Mesendoderm (in vitro differentiated cells): Measurements from ENCODE around the gene SURF6.
A peak's percentile ranks its signal among the peaks of the same experiment; 100 is the strongest.
"Not testable (repeated sequence)": the region's sequence is repeated elsewhere in the genome, so short reads cannot be mapped to it uniquely, and the experiment has no call there.

Experiments used
- DNase-seq: peaks from one replicate; pipeline ENCODE4 v3.0.0; 2013
- H2AK5ac ChIP-seq: 2 replicates; pipeline ENCODE4 v1.6.1; 2013; ENCODE audit warnings: low read length, inconsistent platforms
- H2BK120ac ChIP-seq: 2 replicates; pipeline ENCODE4 v1.6.1; 2013; ENCODE audit warnings: low read depth, mild to moderate bottlenecking, low read length, moderate library complexity, mixed read lengths
- H2BK15ac ChIP-seq: replicated peaks from 2 replicates; pipeline ENCODE4 v1.6.1; 2013; ENCODE audit warnings: low read depth, mild to moderate bottlenecking, moderate library complexity
- H2BK5ac ChIP-seq: 2 replicates; pipeline ENCODE4 v1.6.1; 2013; ENCODE audit warnings: low read length, inconsistent platforms
- H3K18ac ChIP-seq: 2 replicates; pipeline ENCODE4 v1.6.1; 2013; ENCODE audit warnings: mild to moderate bottlenecking, low read length, mixed read lengths
- H3K23ac ChIP-seq: one replicate; pipeline ENCODE4 v1.6.1; 2013; ENCODE audit warnings: low read length
- H3K27ac ChIP-seq: 2 replicates; pipeline ENCODE4 v1.5.1; 2013; ENCODE audit warnings: low read depth, mild to moderate bottlenecking, inconsistent platforms, low read length, moderate library complexity
- H3K27me3 ChIP-seq: 2 replicates; pipeline ENCODE4 v1.6.1; 2013; ENCODE audit warnings: low read length, control low read depth, mild to moderate bottlenecking, inconsistent platforms; ENCODE audit not compliant: insufficient read depth, poor library complexity
- H3K36me3 ChIP-seq: 2 replicates; pipeline ENCODE4 v1.6.1; 2013; ENCODE audit warnings: low read length, inconsistent platforms; ENCODE audit not compliant: control insufficient read depth, insufficient read depth
- H3K4ac ChIP-seq: one replicate; pipeline ENCODE4 v1.6.1; 2013; ENCODE audit warnings: low read depth, mild to moderate bottlenecking, low read length, moderate library complexity
- H3K4me1 ChIP-seq: 2 replicates; pipeline ENCODE4 v1.6.1; 2013; ENCODE audit warnings: low read depth, low read length, inconsistent platforms; ENCODE audit not compliant: control insufficient read depth
- H3K4me2 ChIP-seq: 2 replicates; pipeline ENCODE4 v1.6.1; 2013; ENCODE audit warnings: low read length
- H3K4me3 ChIP-seq: 2 replicates; pipeline ENCODE4 v1.5.1; 2013; ENCODE audit warnings: mild to moderate bottlenecking, low read length
- H3K56ac ChIP-seq: one replicate; pipeline ENCODE4 v1.6.1; 2013; ENCODE audit warnings: low read length
- H3K79me1 ChIP-seq: 2 replicates; pipeline ENCODE4 v1.6.1; 2013; ENCODE audit warnings: low read length, inconsistent platforms
- H3K79me2 ChIP-seq: 2 replicates; pipeline ENCODE4 v1.6.1; 2013; ENCODE audit warnings: mild to moderate bottlenecking, low read length; ENCODE audit not compliant: control insufficient read depth, insufficient read depth
- H3K9ac ChIP-seq: 2 replicates; pipeline ENCODE4 v1.6.1; 2013; ENCODE audit warnings: low read length, inconsistent platforms
- H4K5ac ChIP-seq: one replicate; pipeline ENCODE4 v1.6.1; 2013; ENCODE audit warnings: low read length
- H4K8ac ChIP-seq: one replicate; pipeline ENCODE4 v1.6.1; 2013; ENCODE audit warnings: low read depth, mild to moderate bottlenecking, control low read depth, low read length, moderate library complexity
- WGBS: extraction: QIAGEN DNeasy Blood & Tissue Kit; methylation state at CpG from one replicate; pipeline ENCODE4 v1.1.7; 2013; ENCODE audit warnings: low lambda C conversion rate, missing lambda C conversion rate; ENCODE audit not compliant: insufficient coverage; ENCODE audit errors: extremely low coverage; 5-methylcytosine and 5-hydroxymethylcytosine counted together

Gene SURF6

DNA sequence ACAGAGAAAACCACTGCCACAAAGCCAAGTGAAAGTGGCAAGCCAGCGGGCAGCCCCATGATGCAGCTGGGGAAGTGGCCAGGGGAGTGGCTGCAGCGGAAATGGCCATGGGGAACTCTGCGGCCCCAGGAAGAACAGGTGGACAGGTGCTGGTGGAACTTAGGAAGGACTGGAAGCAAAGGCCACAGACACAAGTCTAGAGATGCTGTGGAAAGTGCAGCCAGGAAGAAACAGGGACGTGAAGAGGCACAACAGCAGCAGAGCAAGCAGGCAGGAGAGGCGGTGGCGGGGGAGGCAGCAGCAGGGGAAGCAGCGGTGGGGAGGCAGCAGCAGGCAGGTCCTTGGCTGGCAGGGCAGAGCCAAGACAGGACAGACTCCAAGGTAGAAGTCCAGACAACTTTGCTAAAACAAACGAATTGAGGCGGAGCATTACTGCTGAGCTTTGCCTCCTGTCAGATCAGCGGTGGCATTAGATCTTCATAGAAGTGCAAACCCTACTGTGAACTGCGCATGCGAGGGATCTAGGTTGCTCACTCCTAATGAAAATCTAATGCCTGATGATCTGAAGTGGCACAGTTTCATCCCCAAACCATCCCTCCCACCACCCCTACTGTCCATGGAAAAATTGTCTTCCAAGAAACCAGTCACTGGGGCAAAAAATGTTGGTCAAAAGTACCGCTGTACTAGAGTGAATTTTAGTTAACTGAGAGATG, 11.8 kb downstream of the SURF6 start:
- H3K79me1 ChIP-seq: no peaks in the 10 kb centered on the region
- no peak overlapping the region for H2AK5ac ChIP-seq
- H3K27me3 ChIP-seq: no peaks in the 10 kb centered on the region
- no peaks in the 10 kb centered on the region for H3K4me1 ChIP-seq
- no peak overlapping the region for H3K23ac ChIP-seq
- no peak overlapping the region for H3K18ac ChIP-seq
- H4K5ac ChIP-seq: no peak overlapping the region
- no peak overlapping the region for H3K4ac ChIP-seq
- H2BK120ac ChIP-seq: no peak overlapping the region
- H3K56ac ChIP-seq: no peak overlapping the region
- no peak overlapping the region for H3K27ac ChIP-seq
- H3K4me3 ChIP-seq: no peak overlapping the region
- no peak overlapping the region for H4K8ac ChIP-seq
- no peak overlapping the region for H3K9ac ChIP-seq
- no peaks in the 10 kb centered on the region for H3K36me3 ChIP-seq
- no peak overlapping the region for H3K4me2 ChIP-seq
- DNase-seq: no peak
- H3K79me2 ChIP-seq: no peaks in the 10 kb centered on the region
- no peak overlapping the region for H2BK5ac ChIP-seq
- no peak overlapping the region for H2BK15ac ChIP-seq
- no CpG with 5 or more reads among the region's 13 CpGs for WGBS

DNA sequence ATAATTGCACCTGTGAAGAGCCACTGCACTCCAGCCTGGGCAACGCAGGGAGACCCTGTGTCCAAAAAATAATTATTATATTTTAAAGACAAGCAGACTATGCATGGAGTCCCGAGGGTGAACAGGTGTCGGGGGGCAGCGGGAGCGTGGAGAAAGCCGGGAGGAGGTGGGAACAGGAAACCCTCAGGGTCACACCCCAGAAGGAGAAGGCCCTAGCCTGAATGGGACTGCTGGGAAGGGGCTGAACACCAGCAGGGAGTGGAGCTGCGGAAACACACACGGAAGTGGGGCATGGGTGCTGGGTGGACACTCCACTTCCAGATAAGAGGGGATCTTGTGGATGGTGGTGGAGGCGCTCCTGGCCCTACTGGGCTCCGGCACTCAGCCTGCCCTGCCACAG, 12.8 kb downstream of the SURF6 start:
- Histone ChIP-seq H3K27me3 (no peaks in the 10 kb centered on the region), H3K23ac (no peak overlapping the region), H2BK120ac (no peak overlapping the region), H3K79me2 (no peaks in the 10 kb centered on the region), H3K56ac (no peak overlapping the region), H2BK15ac (no peak overlapping the region), H3K79me1 (no peaks in the 10 kb centered on the region), H3K36me3 (no peaks in the 10 kb centered on the region), H4K5ac (no peak overlapping the region), H4K8ac (no peak overlapping the region), H3K27ac (no peak overlapping the region), H3K4me2 (no peak overlapping the region), H2AK5ac (no peak overlapping the region), H3K4me1 (no peaks in the 10 kb centered on the region), H2BK5ac (no peak overlapping the region), H3K18ac (no peak overlapping the region), H3K9ac (no peak overlapping the region), H3K4me3 (no peak overlapping the region), H3K4ac (no peak overlapping the region)
- no peak for DNase-seq
- no CpG with 5 or more reads among the region's 10 CpGs for WGBS

DNA sequence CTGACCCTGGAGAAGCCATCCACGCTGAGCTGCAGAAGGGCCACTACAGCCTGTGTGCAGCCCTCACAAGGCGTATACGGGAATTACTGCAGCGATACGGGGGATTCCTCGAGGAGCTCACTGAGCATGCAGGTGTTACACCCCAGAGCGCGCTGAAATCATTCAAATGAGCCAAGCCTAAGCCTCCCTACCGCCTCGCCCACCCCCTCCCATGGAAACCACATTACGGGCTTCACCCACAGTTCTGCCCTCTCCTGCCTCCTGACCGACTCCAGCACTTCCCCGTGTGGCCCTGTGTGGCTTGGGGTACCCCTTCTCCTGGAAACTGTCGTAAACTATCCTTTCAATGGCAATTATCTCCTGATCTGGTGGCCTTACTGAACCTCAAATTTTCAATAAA, 13.3 kb downstream of the SURF6 start:
- no peak overlapping the region for H2AK5ac ChIP-seq
- no peak overlapping the region for H3K18ac ChIP-seq
- H3K4me3 ChIP-seq: no peak overlapping the region
- H3K9ac ChIP-seq: no peak overlapping the region
- no peak overlapping the region for H3K4me2 ChIP-seq
- no peak overlapping the region for H2BK120ac ChIP-seq
- H4K5ac ChIP-seq: no peak overlapping the region
- no peaks in the 10 kb centered on the region for H3K27me3 ChIP-seq
- no peaks in the 10 kb centered on the region for H3K4me1 ChIP-seq
- no CpG with 5 or more reads among the region's 14 CpGs for WGBS
- no peak overlapping the region for H2BK5ac ChIP-seq
- no peak overlapping the region for H4K8ac ChIP-seq
- no peaks in the 10 kb centered on the region for H3K79me2 ChIP-seq
- no peak overlapping the region for H3K4ac ChIP-seq
- H3K36me3 ChIP-seq: no peaks in the 10 kb centered on the region
- no peaks in the 10 kb centered on the region for H3K79me1 ChIP-seq
- DNase-seq: no peak
- H3K56ac ChIP-seq: no peak overlapping the region
- no peak overlapping the region for H3K27ac ChIP-seq
- no peak overlapping the region for H3K23ac ChIP-seq
- no peak overlapping the region for H2BK15ac ChIP-seq

DNA sequence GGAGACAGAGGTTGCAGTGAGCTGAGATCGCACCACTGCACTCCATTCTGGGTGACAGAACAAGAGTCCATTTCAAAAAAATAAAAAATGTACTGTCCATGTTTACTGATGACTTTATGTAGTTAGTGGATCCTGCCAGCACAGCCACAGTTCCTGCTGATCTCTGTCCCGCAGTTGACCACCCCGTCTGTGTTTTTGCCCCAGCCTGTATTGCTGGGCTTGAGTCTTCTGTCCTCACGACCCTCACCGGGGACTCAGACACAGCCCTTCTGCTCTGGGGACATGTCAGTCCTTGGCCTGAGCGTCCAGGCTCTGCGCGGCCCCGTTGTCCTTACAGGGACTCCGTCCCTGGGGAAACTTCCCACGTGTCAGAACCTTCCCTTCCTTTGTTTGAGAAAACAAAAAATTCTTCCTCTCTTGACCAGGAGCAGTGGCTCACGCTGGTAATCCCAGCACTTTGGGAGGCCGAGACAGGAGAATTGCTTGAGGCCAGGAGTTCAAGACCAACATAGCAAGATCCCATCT, 14.5 kb downstream of the SURF6 start:
- Histone ChIP-seq H2BK120ac (no peak overlapping the region), H3K27me3 (no peaks in the 10 kb centered on the region), H3K4me2 (no peak overlapping the region), H4K8ac (no peak overlapping the region), H3K4me1 (no peaks in the 10 kb centered on the region), H3K23ac (no peak overlapping the region), H3K4me3 (no peak overlapping the region), H2BK15ac (no peak overlapping the region), H3K79me2 (no peaks in the 10 kb centered on the region), H2BK5ac (no peak overlapping the region), H3K27ac (no peak overlapping the region), H2AK5ac (no peak overlapping the region), H3K9ac (no peak overlapping the region), H3K4ac (no peak overlapping the region), H3K36me3 (no peaks in the 10 kb centered on the region), H4K5ac (no peak overlapping the region), H3K56ac (no peak overlapping the region), H3K18ac (no peak overlapping the region), H3K79me1 (no peaks in the 10 kb centered on the region)
- no peak for DNase-seq
- WGBS: no CpG with 5 or more reads among the region's 13 CpGs

DNA sequence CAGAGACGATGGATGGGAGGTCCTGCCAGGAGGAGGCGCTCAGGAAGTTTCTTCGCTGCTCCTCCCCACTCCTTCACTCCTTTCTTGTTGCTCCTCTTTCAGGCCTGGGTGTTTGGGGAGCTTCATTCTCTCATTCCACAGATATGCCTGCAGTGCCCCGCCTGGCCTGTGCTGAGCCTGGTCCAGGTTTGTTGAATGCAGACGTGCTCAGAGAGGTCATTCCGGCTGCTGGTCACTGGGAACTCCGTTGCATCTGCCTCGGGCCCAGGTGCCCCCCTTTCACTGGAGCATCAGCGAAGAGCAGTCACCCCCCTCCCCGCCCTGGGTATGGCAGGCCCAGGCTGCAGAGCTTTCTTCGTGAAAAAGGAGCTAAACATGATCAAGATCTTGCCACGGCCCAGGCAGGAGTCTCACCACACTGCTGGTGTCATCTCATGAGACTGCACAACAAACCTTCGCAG, 15.5 kb downstream of the SURF6 start:
- Histone ChIP-seq H3K4me1 (no peaks in the 10 kb centered on the region), H3K4ac (no peak overlapping the region), H3K9ac (no peak overlapping the region), H3K56ac (no peak overlapping the region), H2BK5ac (no peak overlapping the region), H3K18ac (no peak overlapping the region), H3K79me2 (no peaks in the 10 kb centered on the region), H4K8ac (no peak overlapping the region), H2BK15ac (no peak overlapping the region), H3K27ac (no peak overlapping the region), H3K79me1 (no peaks in the 10 kb centered on the region), H4K5ac (no peak overlapping the region), H3K23ac (no peak overlapping the region), H3K4me2 (no peak overlapping the region), H3K4me3 (no peak overlapping the region), H2AK5ac (no peak overlapping the region), H2BK120ac (no peak overlapping the region), H3K27me3 (no peaks in the 10 kb centered on the region), H3K36me3 (no peaks in the 10 kb centered on the region)
- peak; percentile 44 for DNase-seq
- no CpG with 5 or more reads among the region's 13 CpGs for WGBS

DNA sequence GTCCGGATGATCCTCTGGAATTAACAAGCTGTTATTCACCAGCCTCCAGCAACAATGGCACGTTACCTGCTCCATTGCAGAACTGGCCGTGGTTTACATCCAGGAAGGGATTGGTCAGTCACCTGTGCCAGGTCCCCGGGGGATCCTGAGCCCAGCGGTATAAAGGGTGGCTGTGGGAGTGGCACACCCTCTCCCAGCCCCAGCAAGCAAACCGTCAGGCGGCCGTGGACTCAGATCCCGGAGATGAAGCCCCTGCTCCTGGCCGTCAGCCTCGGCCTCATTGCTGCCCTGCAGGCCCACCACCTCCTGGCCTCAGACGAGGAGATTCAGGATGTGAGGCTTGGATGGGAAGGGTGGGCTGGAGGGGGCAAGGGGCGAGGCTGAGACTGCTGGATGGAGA, 18.4 kb downstream of the SURF6 start:
- H3K27me3 ChIP-seq, H2BK15ac ChIP-seq, DNase-seq, H3K4me3 ChIP-seq, H3K27ac ChIP-seq, H2BK5ac ChIP-seq, H3K23ac ChIP-seq, H3K4me2 ChIP-seq, H4K5ac ChIP-seq, H3K18ac ChIP-seq, H3K9ac ChIP-seq, H4K8ac ChIP-seq, H3K79me2 ChIP-seq, H2BK120ac ChIP-seq, H3K79me1 ChIP-seq, H3K56ac ChIP-seq, H3K4me1 ChIP-seq, H3K4ac ChIP-seq, H2AK5ac ChIP-seq, H3K36me3 ChIP-seq: not testable (repeated sequence)
- no CpG with 5 or more reads among the region's 13 CpGs for WGBS
